SH-SY5Y (cell line): ENCODE measurements around the gene RPS26.

Experiments
- GATA2 ChIP-seq: IDR thresholded peaks from 2 replicates; pipeline ENCODE4 v1.6.1; 2011; ENCODE audit warnings: mild to moderate bottlenecking, low read depth, low read length
- GATA3 ChIP-seq: IDR thresholded peaks from 2 replicates; pipeline ENCODE4 v1.6.1; 2011; ENCODE audit warnings: low read depth, mild to moderate bottlenecking, low read length, moderate library complexity

The RPS26 gene

GRCh38 chr12:56017181-56017580 lies 24.5 kb upstream of the RPS26 start:
- TF ChIP-seq GATA2: no peak
- TF ChIP-seq GATA3: no peak

DNA sequence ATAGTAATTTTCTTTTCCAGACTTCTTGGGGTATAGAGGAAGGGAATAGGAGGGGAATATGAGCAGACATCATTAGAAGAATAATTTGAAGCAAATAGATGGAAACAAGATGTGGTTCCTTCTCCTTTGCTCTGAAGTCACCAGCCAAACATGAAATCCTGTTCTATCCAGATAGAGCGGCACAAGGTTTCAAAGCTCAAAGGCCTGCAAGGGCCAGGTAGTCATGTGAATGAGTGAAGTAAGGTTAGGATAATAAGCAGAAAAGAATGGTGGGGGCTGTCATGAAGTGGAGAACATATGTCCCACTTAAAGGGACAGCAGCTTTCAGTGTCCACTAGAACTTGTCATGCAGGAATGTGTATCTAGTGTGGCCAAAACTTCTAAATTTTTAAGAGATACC lies 23.4 kb upstream of the RPS26 start:
- TF ChIP-seq GATA2 (no peak), GATA3 (no peak)

- TF ChIP-seq GATA2 (no peak), GATA3 (no peak)
Measured at GRCh38 chr12:56020423-56021184, 21.1 kb upstream of the RPS26 start, which contains the start of gene IKZF4. Gene IKZF4, plus strand, starts transcription at chr12:56021043. Its CDS starts 451 bp downstream, at chr12:56021494.

GRCh38 chr12:56021889-56022497 lies 19.7 kb upstream of the RPS26 start:
- TF ChIP-seq GATA3 (no peak), GATA2 (no peak)

DNA sequence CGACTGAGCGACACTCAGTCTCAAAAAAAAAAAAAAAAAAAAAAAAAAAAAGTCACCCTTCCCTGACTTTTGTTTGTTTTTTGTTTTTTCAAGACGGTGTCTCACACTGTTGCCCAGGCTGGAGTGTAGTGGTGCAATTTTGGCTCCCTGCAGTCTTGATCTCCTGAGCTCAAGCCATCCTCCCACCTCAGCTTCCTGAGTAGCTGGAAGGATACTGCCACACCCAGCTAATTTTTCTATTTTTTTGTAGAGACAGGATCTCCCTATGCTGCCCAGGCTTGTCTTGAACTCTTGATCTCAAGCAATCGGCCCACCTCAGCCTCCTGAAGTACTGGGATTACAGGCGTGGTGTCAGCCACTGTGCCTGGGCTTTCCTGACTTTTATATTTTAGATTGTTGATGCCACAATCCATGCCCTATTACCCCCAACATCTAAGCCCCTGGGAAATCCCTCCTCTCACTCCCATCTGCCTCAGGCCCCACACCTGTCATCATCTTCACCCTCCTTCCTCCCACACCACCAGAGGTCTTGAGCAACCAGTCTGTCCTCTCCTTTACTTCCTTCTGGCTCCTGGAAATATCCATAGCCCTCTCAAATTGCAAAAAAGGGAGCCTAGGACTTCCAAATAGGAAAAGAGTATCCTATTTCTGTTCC lies 13.1 kb upstream of the RPS26 start:
- TF ChIP-seq GATA2 (no peak), GATA3 (no peak)

- no peak for TF ChIP-seq GATA2
- no peak for TF ChIP-seq GATA3
Measured at GRCh38 chr12:56029166-56029519, 12.6 kb upstream of the RPS26 start.

DNA sequence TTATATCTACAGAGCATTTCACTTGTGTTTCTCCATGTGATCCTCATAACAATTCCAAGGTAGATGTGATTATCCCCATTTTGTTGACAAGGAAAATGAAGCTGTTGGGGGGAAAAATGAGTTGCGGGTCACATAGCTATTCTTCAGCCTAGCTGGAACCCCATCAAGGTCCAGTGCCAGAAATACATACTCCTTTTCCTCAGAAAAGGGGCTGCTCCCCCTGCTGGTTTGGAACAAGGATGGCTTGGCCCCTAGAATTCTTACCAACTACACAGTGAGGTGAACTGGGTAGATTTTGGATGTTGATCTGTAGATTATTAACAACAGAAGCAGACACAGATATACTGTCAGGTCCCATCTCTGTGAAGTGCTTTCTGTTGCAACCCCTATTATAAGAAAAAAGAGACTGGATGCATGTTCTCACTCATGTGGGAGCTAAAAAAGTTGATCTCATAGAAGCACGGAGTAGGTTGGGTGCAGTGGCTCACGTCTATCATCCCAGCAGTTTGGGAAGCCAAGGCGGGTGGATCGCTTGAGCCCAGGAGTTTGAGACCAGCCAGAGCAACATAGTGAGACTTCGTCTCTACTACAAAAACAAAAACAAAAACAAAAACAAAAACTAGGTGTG lies 11.9 kb upstream of the RPS26 start:
- TF ChIP-seq GATA3: no peak
- no peak for TF ChIP-seq GATA2

- TF ChIP-seq GATA2 (no peak), GATA3 (no peak)
Measured at GRCh38 chr12:56031987-56032386, 9.7 kb upstream of the RPS26 start.

- TF ChIP-seq GATA2 (no peak), GATA3 (no peak)
Measured at GRCh38 chr12:56034586-56035332, 7.0 kb upstream of the RPS26 start.

- TF ChIP-seq GATA3 (no peak), GATA2 (no peak)
Measured at GRCh38 chr12:56037161-56037560, 4.6 kb upstream of the RPS26 start.

- no peak for TF ChIP-seq GATA2
- no peak for TF ChIP-seq GATA3
Measured at GRCh38 chr12:56038022-56038655, 3.6 kb upstream of the RPS26 start.

DNA sequence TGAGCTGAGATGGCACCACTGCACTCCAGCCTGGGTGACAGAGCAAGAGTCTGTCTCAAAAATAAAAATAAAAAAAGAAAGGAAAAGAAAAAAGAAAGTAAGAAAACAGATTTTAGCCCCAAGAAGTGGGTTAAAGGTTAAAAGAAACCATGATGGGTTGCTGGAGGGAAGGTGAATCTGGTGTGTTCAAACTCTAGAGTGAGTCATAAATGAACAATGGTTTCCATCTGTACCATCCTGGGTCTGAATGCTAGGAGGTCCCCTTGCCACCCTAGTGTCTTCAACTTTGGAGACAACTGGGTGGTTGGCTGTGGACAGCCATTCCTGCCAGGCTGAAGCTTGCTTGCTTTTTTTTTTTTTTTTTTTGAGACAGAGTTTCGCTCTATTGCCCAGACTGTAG lies 1.6 kb upstream of the RPS26 start:
- TF ChIP-seq GATA2 (no peak), GATA3 (no peak)

DNA sequence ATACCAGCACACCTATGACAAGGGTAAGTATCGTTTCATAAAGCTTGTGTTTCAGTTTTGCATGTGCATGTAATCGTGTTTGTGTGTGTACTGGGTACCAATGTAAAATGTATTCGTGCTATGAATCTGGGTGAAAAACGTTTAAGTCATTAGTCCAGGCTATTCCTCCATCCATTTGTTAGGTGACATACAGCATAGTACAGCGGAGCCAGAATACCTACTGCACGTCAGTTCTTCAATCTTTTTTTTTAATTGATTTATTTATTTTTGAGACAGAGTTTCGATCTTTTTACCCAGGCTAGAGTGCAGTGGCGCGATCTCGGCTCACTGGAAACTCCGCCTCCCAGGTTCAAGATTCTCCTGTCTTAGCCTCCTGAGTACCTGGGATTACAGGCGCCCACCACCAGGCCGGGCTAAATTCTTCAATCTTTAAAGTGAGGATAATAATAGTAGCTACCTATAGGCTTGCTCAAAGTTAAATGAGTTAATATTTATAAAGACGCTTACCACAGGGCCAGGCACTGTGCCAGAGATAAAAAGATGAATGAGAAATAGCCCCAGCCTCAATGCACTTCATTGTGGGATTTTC lies 661 bp upstream of the RPS26 start:
- TF ChIP-seq GATA3: no peak
- no peak for TF ChIP-seq GATA2
